Activated B cell treated with CpG ODN at 0.5 μM for 24 hours (primary cell): ENCODE measurements around the gene SCAF8. TPM values are rescaled to one million over a fixed set of nuclear protein-coding genes. Genes with fewer than 3 reads are reported as not detected.
"Not testable (repeated sequence)": the region's sequence is repeated elsewhere in the genome, so short reads cannot be mapped to it uniquely, and the experiment has no call there.

Experiments
- ATAC-seq: fragments of 200-7000 bp; cut with Tn5 transposase; one replicate; pipeline ENCODE4 v1.10.0; 2021; ENCODE audit warnings: low read depth, mild to moderate bottlenecking, moderate library complexity
- CTCF ChIA-PET: fragments of 350-600 bp; sonication (Branson Sonifier 250); formaldehyde crosslinking; loops from one replicate; lab custom pipeline; 2021; ENCODE audit warnings: antibody characterized with exemption; lab: Charles Lee
- POLR2A ChIA-PET: fragments of 350-600 bp; sonication (Branson Sonifier 250); formaldehyde crosslinking; loops from one replicate; lab custom pipeline; 2021; ENCODE audit warnings: antibody characterized with exemption; lab: Charles Lee
- DNase-seq: peaks from one replicate; pipeline ENCODE4 v3.0.0; 2022
- H3K27ac Mint-ChIP-seq: one replicate; pipeline ENCODE4 v1.8.0; 2020; ENCODE audit warnings: mixed read lengths
- H3K27me3 Mint-ChIP-seq: one replicate; pipeline ENCODE4 v1.8.0; 2021; ENCODE audit warnings: mixed read lengths
- H3K36me3 Mint-ChIP-seq: one replicate; pipeline ENCODE4 v1.8.0; 2021; ENCODE audit warnings: low read depth, mixed read lengths
- H3K4me1 Mint-ChIP-seq: one replicate; pipeline ENCODE4 v1.8.0; 2021; ENCODE audit warnings: mixed read lengths
- H3K4me3 Mint-ChIP-seq: one replicate; pipeline ENCODE4 v1.8.0; 2020; ENCODE audit warnings: mild to moderate bottlenecking, mixed read lengths
- H3K9me3 Mint-ChIP-seq: one replicate; pipeline ENCODE4 v1.8.0; 2020; ENCODE audit warnings: mixed read lengths
- CTCF ChIP-seq: fragments of 200-600 bp; IDR thresholded peaks from one replicate; pipeline ENCODE4 v1.8.0; 2022; ENCODE audit warnings: antibody characterized with exemption, mild to moderate bottlenecking
- intact Hi-C: fragments of 100-400 bp; cut with micrococcal nuclease; formaldehyde crosslinking; loops from one replicate; pipeline ENCODE4 v1.15.1; 2024
- total RNA-seq: library from RNA; stranded (reverse); gene quantifications from 2 replicates; pipeline ENCODE4 v1.2.3, GENCODE V29; 2022

Gene SCAF8
- total RNA-seq, 1 donor from 2014 or later = 65.2 TPM

- Mint-ChIP-seq H3K9me3 (no peaks in the 10 kb centered on the region), H3K36me3 (peaks cover 38% of the 10 kb centered on the region), H3K4me1 (peaks cover 84% of the 10 kb centered on the region), H3K27ac (no peak overlapping the region), H3K4me3 (no peak overlapping the region), H3K27me3 (no peaks in the 10 kb centered on the region)
- intact Hi-C loops = no loop called here
- CTCF ChIA-PET = no interaction called here
- no peak for ATAC-seq
- POLR2A ChIA-PET = no interaction called here
- no peak for TF ChIP-seq CTCF
- DNase-seq = no peak
Observed at GRCh38 chr6:154742891-154743290, 9.7 kb downstream of the SCAF8 start.

DNA sequence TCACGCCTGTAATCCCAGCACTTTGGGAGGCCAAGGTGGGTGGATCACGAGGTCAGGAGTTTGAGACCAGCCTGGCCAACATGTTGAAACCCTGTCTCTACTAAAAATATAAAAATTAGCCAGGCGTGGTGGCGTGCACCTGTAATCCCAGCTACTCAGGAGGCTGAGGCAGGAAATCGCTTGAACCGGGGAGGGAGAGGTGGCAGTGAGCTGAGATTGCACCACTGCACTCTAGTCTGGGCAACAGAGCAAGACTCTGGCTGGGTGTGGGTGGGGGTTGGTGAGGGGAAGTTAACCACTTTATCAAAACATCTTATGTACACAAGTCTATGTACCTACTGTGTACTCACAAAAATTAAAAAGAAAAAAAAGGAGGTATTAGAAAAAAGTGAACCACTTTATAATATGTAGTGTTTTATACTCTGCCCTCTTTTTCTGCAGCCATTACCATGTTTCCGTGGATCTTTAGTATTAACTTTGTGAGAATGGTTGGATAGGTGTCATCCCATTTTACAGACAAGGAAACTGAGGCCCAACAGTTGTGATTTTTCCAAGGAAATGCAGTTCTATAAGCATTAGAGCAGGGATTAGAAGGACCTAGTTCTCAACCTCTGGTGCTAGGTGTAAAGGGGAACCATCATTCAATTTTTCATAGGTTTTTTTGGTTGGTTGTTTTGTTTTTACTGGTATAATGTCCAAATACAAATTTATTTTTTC lies 11.0 kb downstream of the SCAF8 start:
- H3K27me3 Mint-ChIP-seq, H3K27ac Mint-ChIP-seq, CTCF ChIA-PET, intact Hi-C loops, H3K4me3 Mint-ChIP-seq, DNase-seq, ATAC-seq, POLR2A ChIA-PET, H3K9me3 Mint-ChIP-seq: not testable (repeated sequence)
- H3K4me1 Mint-ChIP-seq = peaks cover 75% of the 10 kb centered on the region
- peaks cover 37% of the 10 kb centered on the region for H3K36me3 Mint-ChIP-seq

GRCh38 chr6:154745243-154745642 lies 12.0 kb downstream of the SCAF8 start:
- Mint-ChIP-seq H3K27me3 (no peaks in the 10 kb centered on the region), H3K36me3 (peaks cover 37% of the 10 kb centered on the region), H3K9me3 (no peaks in the 10 kb centered on the region), H3K27ac (no peak overlapping the region), H3K4me1 (peaks cover 75% of the 10 kb centered on the region), H3K4me3 (no peak overlapping the region)
- intact Hi-C loops = no loop called here
- no peak for ATAC-seq
- DNase-seq = no peak
- ChIA-PET CTCF (no interaction called here), POLR2A (interaction anchor here (1.1 kb wide), 1 partner anchor 61 kb away, joined by 3 read pairs; no protein-coding TSS in a partner anchor)
- TF ChIP-seq CTCF = no peak

- POLR2A ChIA-PET = no interaction called here
- H3K27ac Mint-ChIP-seq = no peak overlapping the region
- H3K4me3 Mint-ChIP-seq = no peak overlapping the region
Observed at GRCh38 chr6:154749341-154749740, 16.1 kb downstream of the SCAF8 start.

GRCh38 chr6:154751011-154751800 lies 18.0 kb downstream of the SCAF8 start:
- DNase-seq (no peak), ATAC-seq (no peak)
- H3K27ac Mint-ChIP-seq = no peak overlapping the region
- H3K4me1 Mint-ChIP-seq = peaks cover 63% of the 10 kb centered on the region
- H3K27me3 Mint-ChIP-seq = no peaks in the 10 kb centered on the region
- peaks cover 21% of the 10 kb centered on the region for H3K36me3 Mint-ChIP-seq
- ChIA-PET POLR2A (no interaction called here), CTCF (no interaction called here)
- intact Hi-C loops = loop anchor here (2.0 to 5.0 kb wide), 2 partner anchors 16 to 36 kb away; no protein-coding TSS in a partner anchor
- TF ChIP-seq CTCF = no peak
- no peak overlapping the region for H3K4me3 Mint-ChIP-seq
- H3K9me3 Mint-ChIP-seq = no peaks in the 10 kb centered on the region

More at GRCh38 chr6:154749341-154749740, 16.1 kb downstream of the SCAF8 start:
- TF ChIP-seq CTCF = no peak
- H3K36me3 Mint-ChIP-seq = peaks cover 23% of the 10 kb centered on the region
- DNase-seq (no peak), ATAC-seq (no peak)
- intact Hi-C loops = no loop called here
- H3K27me3 Mint-ChIP-seq = no peaks in the 10 kb centered on the region
- H3K4me1 Mint-ChIP-seq = peaks cover 71% of the 10 kb centered on the region
- no peaks in the 10 kb centered on the region for H3K9me3 Mint-ChIP-seq
- CTCF ChIA-PET = no interaction called here
